ENCODE measurements around the gene PHF1. TPM values are rescaled to one million over a fixed set of nuclear protein-coding genes. Genes with fewer than 3 reads are reported as not detected.

Gene PHF1
- total and polyA plus RNA-seq, 2 donors (not counting 1 experiment from before 2014, with no cell fraction given) = 198 to 365 TPM

- CTCF ChIA-PET = interaction anchor here (0.5 to 1.4 kb wide), 12 partner anchors 9 to 313 kb away, joined by 3 to 6 read pairs (median 3); partner anchors contain the start of genes CUTA and ZBTB9
- DNase-seq (peak; percentile 86), ATAC-seq (ENCODE audit: low read depth) (peak; percentile 53)
- Histone ChIP-seq H3K79me2 (ENCODE audit: control insufficient read depth, insufficient read depth, low read length) (peaks cover 13% of the 10 kb centered on the region), H3K27me3 (replicated peaks in 1 of 4; ENCODE audit: control extremely low read depth in 1 of 4, control insufficient read depth in 3 of 4, insufficient read depth in 4 of 4, low read length in 3 of 4) (no peaks in the 10 kb centered on the region), H3K4me3 (ENCODE audit: control extremely low read depth in 1 of 5, extremely low read depth in 1 of 5, insufficient read depth in 1 of 5, low read depth in 2 of 5, low read length in 4 of 5) (peak overlapping the region; percentile 41 to 72 (median 50)), H3K9me3 (ENCODE audit: control extremely low read depth in 1 of 3, control insufficient read depth in 2 of 3, insufficient read depth in 1 of 3, low read length in 2 of 3) (no peaks in the 10 kb centered on the region), H2AFZ (ENCODE audit: insufficient read depth, low read depth, low read length, poor library complexity, severe bottlenecking) (peak overlapping the region; percentile 69), H3K9ac (ENCODE audit: low read length) (peak overlapping the region; percentile 69), H3K4me2 (replicated peaks; ENCODE audit: low read depth, low read length, poor library complexity, severe bottlenecking) (peak overlapping the region; percentile 98), H3K27ac (ENCODE audit: low read length in 2 of 2) (peak overlapping the region; percentile 56 to 75), H3K4me1 (ENCODE audit: control insufficient read depth in 2 of 2, insufficient read depth in 2 of 2, low read length in 2 of 2) (peaks cover 67 to 74% of the 10 kb centered on the region in 2 donors), H4K20me1 (ENCODE audit: control insufficient read depth, insufficient read depth, low read length, poor library complexity, severe bottlenecking) (no peaks in the 10 kb centered on the region), H3K36me3 (replicated peaks in 1 of 2; ENCODE audit: control extremely low read depth in 1 of 2, control insufficient read depth in 1 of 2, extremely low read depth in 1 of 2, insufficient read depth in 2 of 2, low read length in 1 of 2) (peaks cover 1 to 12% of the 10 kb centered on the region in 2 experiments)
- Mint-ChIP-seq H3K27ac (peak overlapping the region; percentile 96), H3K4me3 (peak overlapping the region; percentile 96), H3K27me3 (no peaks in the 10 kb centered on the region), H3K9me3 (ENCODE audit: insufficient read depth) (no peaks in the 10 kb centered on the region), H3K4me1 (peaks cover 74% of the 10 kb centered on the region)
- POLR2A ChIA-PET = interaction anchor here (0.6 to 1.3 kb wide), 11 partner anchors 9 to 174 kb away, joined by 3 to 11 read pairs (median 5); partner anchors contain the start of genes B3GALT4, CUTA, PHF1 and TAPBP
- TF ChIP-seq EZH2 (IDR thresholded peaks at IDR 0.05; ENCODE audit: borderline replicate concordance, insufficient read depth, low read depth, low read length, poor library complexity, severe bottlenecking) = no peak
- TF ChIP-seq CTCF (IDR thresholded peaks at IDR 0.05) = no peak
- intact Hi-C loops (cut with micrococcal nuclease) = loop anchor here (1.0 kb wide), 1 partner anchor 23 kb away; the partner anchor contains the start of gene ZBTB9
- WGBS (ENCODE audit: insufficient coverage) = 2% methylated on average over 9 of the region's 12 CpGs
Observed at GRCh38 chr6:33430991-33431879, 20.4 kb downstream of the PHF1 start.

Data from B cell (primary cell).